Epithelial cell of esophagus (primary cell): ENCODE data around the gene ITGA8.

Experiments used
- DNase-seq: peaks from one replicate; pipeline ENCODE4 v3.0.0; 2010; ENCODE audit warnings: low read depth
- H3K4me3 ChIP-seq: 2 replicates; pipeline ENCODE4 v1.5.1; 2011; ENCODE audit warnings: mild to moderate bottlenecking, low read length, control low read depth
- CTCF ChIP-seq: IDR thresholded peaks from 2 replicates; pipeline ENCODE4 v1.5.1; 2011; ENCODE audit warnings: low read depth, mild to moderate bottlenecking, low read length, control low read depth, inconsistent platforms; ENCODE audit not compliant: insufficient read depth; ENCODE audit errors: missing control alignments

ITGA8 gene

GRCh38 chr10:15712883-15713282 is 6.8 kb downstream of the ITGA8 start:
- H3K4me3 ChIP-seq, result no peak overlapping the region
- TF ChIP-seq CTCF, result no peak
- peak; percentile 47 for DNase-seq

- no peak for TF ChIP-seq CTCF
- DNase-seq, result no peak
- H3K4me3 ChIP-seq, result no peak overlapping the region
These were observed 9.3 kb downstream of the ITGA8 start for GRCh38 chr10:15710455-15710854.

- DNase-seq, result no peak
- H3K4me3 ChIP-seq, result no peak overlapping the region
- no peak for TF ChIP-seq CTCF
These were observed 14.4 kb downstream of the ITGA8 start for GRCh38 chr10:15705298-15705697.

- no peak for TF ChIP-seq CTCF
- H3K4me3 ChIP-seq, result no peak overlapping the region
- DNase-seq, result no peak
These were observed 15.1 kb downstream of the ITGA8 start for GRCh38 chr10:15704581-15704968.

GRCh38 chr10:15703944-15704580 is 15.7 kb downstream of the ITGA8 start:
- no peak for TF ChIP-seq CTCF
- DNase-seq, result no peak

GRCh38 chr10:15703151-15703880 is 16.4 kb downstream of the ITGA8 start:
- no peak overlapping the region for H3K4me3 ChIP-seq
- no peak for TF ChIP-seq CTCF
- no peak for DNase-seq

More at GRCh38 chr10:15703944-15704580, 15.7 kb downstream of the ITGA8 start:
- H3K4me3 ChIP-seq, result no peak overlapping the region

- DNase-seq, result no peak
- no peak for TF ChIP-seq CTCF
- no peak overlapping the region for H3K4me3 ChIP-seq
These were observed 19.5 kb downstream of the ITGA8 start for GRCh38 chr10:15700078-15700674.
